Epidermal melanocyte (primary cell): Measurements from ENCODE around the gene EXD3.
"Not testable (repeated sequence)": the region's sequence is repeated elsewhere in the genome, so short reads cannot be mapped to it uniquely, and the experiment has no call there.

ENCODE experiments used
- DNase-seq: peaks from one replicate; pipeline ENCODE4 v3.0.0; 2011; ENCODE audit warnings: low spot score; ENCODE audit not compliant: insufficient read length

The EXD3 gene

GRCh38 chr9:137262173-137262908, 160.6 kb downstream of the EXD3 start:
- not testable (repeated sequence) for DNase-seq
